ENCODE results near the gene GRM1. TPM values are rescaled to one million over a fixed set of nuclear protein-coding genes. Genes with fewer than 3 reads are reported as not detected.

GRM1 gene
- total and polyA plus RNA-seq, 2 of the 4 experiments (the other 2 are of a cell fraction), result not detected

- H2AFZ ChIP-seq (replicated peaks; ENCODE audit: low read length, poor library complexity), result no peak overlapping the region
- no peak overlapping the region for H4K8ac ChIP-seq (ENCODE audit: low read depth in 2 of 2, low read length in 2 of 2)
- H3K36me3 ChIP-seq (ENCODE audit: control insufficient read depth, insufficient read depth, low read length), result no peaks in the 10 kb centered on the region
- H4K91ac ChIP-seq (ENCODE audit: insufficient read depth, low read depth, low read length), result no peak overlapping the region
- H3K9me1 ChIP-seq (ENCODE audit: insufficient read depth, low read length), result no peaks in the 10 kb centered on the region
- dilution Hi-C loops (cut with HindIII; ENCODE audit: low sequenced_read_pairs, unreplicated experiment) (no loop called here), intact Hi-C loops (cut with micrococcal nuclease) (no loop called here), in situ Hi-C loops (cut with MboI; ENCODE audit: low sequenced_read_pairs) (no loop called here)
- H2BK120ac ChIP-seq (ENCODE audit: low read depth, low read length), result no peak overlapping the region
- no peak overlapping the region for H3K4me3 ChIP-seq (ENCODE audit: insufficient read depth, low read depth, low read length)
- POLR2A ChIA-PET (ENCODE audit: unreplicated experiment), result no interaction called here
- H3K23ac ChIP-seq (ENCODE audit: low read depth, low read length), result no peak overlapping the region
- BruUV-seq (replicated peaks), result no TSS peak
- H3K56ac ChIP-seq (ENCODE audit: extremely low read depth, insufficient read depth, low read length), result no peak overlapping the region
- H3K27ac ChIP-seq (ENCODE audit: insufficient read depth, low read length), result no peak overlapping the region
- H3K9ac ChIP-seq (ENCODE audit: low read depth, low read length), result no peak overlapping the region
- H3K9me3 ChIP-seq (ENCODE audit: control insufficient read depth, insufficient read depth, low read length), result no peaks in the 10 kb centered on the region
- H2AK5ac ChIP-seq (ENCODE audit: low read depth, low read length), result no peak overlapping the region
- no peak overlapping the region for H3K14ac ChIP-seq (replicated peaks; ENCODE audit: low read depth, low read length)
- no peak overlapping the region for H3K18ac ChIP-seq (ENCODE audit: low read depth, low read length)
- WGBS, 2 experiments (ENCODE audit: extremely low coverage in 2 of 2, insufficient read length in 1 of 2), result no CpG with 5 or more reads among the region's 1 CpG
- no peak overlapping the region for H2BK15ac ChIP-seq (ENCODE audit: low read depth, low read length)
- TF ChIP-seq MAZ (IDR thresholded peaks at IDR 0.05; ENCODE audit: borderline replicate concordance, low read depth, low read length) (no peak), CEBPB (IDR thresholded peaks at IDR 0.05; ENCODE audit: low read depth, low read length) (no peak), MXI1 (IDR thresholded peaks at IDR 0.05; ENCODE audit: borderline replicate concordance, low read depth, low read length) (no peak), CHD1 (IDR thresholded peaks at IDR 0.05; ENCODE audit: low read depth, low read length) (no peak), MAFK (IDR thresholded peaks at IDR 0.05; ENCODE audit: low read depth, low read length) (no peak), POLR2A (IDR thresholded peaks at IDR 0.05; ENCODE audit: low read depth, low read length) (no peak), RFX5 (IDR thresholded peaks at IDR 0.05; ENCODE audit: low read depth, low read length) (no peak), SMC3 (IDR thresholded peaks at IDR 0.05; ENCODE audit: low read depth, low read length) (no peak), RCOR1 (IDR thresholded peaks at IDR 0.05; ENCODE audit: insufficient replicate concordance, low read length) (no peak), NFE2L2 (IDR thresholded peaks at IDR 0.05; ENCODE audit: low read depth, low read length) (no peak), ELK1 (IDR thresholded peaks at IDR 0.05; ENCODE audit: borderline replicate concordance, low read depth, low read length) (no peak), CTCF (conservative IDR thresholded peaks at IDR 0.05; ENCODE audit: low read depth, low read length) (no peak), RAD21 (IDR thresholded peaks at IDR 0.05; ENCODE audit: low read length) (no peak), FOS (IDR thresholded peaks at IDR 0.05; ENCODE audit: low read depth, low read length) (no peak), BHLHE40 (IDR thresholded peaks at IDR 0.05; ENCODE audit: low read depth, low read length) (no peak), USF2 (IDR thresholded peaks at IDR 0.05; ENCODE audit: low read depth, low read length) (no peak)
- no peaks in the 10 kb centered on the region for H3K79me1 ChIP-seq (ENCODE audit: low read depth in 1 of 2, low read length in 2 of 2)
- no peaks in the 10 kb centered on the region for H3K4me1 ChIP-seq (ENCODE audit: control insufficient read depth, insufficient read depth, low read length)
- H2AK9ac ChIP-seq (replicated peaks; ENCODE audit: low read depth, low read length, poor library complexity), result no peak overlapping the region
- CTCF ChIA-PET, result no interaction called here
- H2BK5ac ChIP-seq (ENCODE audit: low read depth, low read length, poor library complexity, severe bottlenecking), result no peak overlapping the region
- no peaks in the 10 kb centered on the region for H3K27me3 ChIP-seq (ENCODE audit: control insufficient read depth, insufficient read depth, low read length)
- ATAC-seq (ENCODE audit: low read depth), result no peak
- H4K20me1 ChIP-seq (ENCODE audit: insufficient read depth, low read length), result no peaks in the 10 kb centered on the region
- no peak overlapping the region for H4K5ac ChIP-seq (ENCODE audit: low read depth, low read length)
- H3K4ac ChIP-seq (ENCODE audit: low read depth, low read length), result no peak overlapping the region
- no peak for DNase-seq
- H3K4me2 ChIP-seq (ENCODE audit: low read depth, low read length), result no peak overlapping the region
- H2BK20ac ChIP-seq (ENCODE audit: low read depth, low read length), result no peak overlapping the region
These were observed 82.1 kb downstream of the GRM1 start for GRCh38 chr6:146110990-146111389.

All from IMR-90 (cell line).